Measurements from ENCODE around the gene ACSS1.

ACSS1 gene

DNA sequence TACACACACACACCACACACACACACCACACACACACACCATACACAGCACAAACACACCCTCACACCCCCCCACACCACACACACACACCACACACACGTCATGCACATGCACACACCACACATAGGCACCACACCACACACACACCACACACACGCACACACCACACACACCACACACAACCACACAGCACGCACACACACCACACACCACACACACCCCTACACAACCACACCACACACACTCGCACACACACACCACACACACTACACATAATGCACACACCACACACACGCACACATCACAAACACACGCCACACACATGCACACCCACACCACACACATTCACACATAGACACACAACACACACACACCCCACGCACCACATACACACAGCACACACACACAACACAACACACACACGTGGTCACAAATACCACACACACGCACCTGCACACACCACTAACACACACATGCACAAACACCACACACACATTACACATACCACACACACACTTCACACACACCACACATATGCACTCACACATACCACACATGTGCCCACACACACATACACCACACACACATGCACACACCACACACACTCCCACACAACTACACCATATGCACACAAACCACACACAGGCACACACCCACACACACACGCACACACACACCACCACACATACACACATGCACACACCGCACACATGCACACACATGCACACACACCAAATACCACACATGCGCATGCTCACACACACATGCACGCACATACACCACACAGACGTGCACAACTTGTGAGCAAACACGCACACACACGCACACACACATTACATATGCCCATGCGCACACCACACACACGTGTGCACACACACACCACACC, 9.4 kb upstream of the ACSS1 start:
- no peaks in the 10 kb centered on the region for H3K36me3 ChIP-seq (ENCODE audit: control insufficient read depth in 5 of 5, insufficient read depth in 5 of 5, low read length in 5 of 5)
- H3K9me3 ChIP-seq (ENCODE audit: control insufficient read depth in 5 of 5, low read length in 5 of 5): peaks cover 0 to 3% (median 0%) of the 10 kb centered on the region in 5 donors
- H3K27ac ChIP-seq (ENCODE audit: low read depth, low read length): no peak overlapping the region
- peaks cover 0 to 25% (median 20%) of the 10 kb centered on the region in 5 donors for H3K27me3 ChIP-seq (ENCODE audit: control insufficient read depth in 5 of 5, insufficient read depth in 4 of 5, low read length in 5 of 5)
- H3K4me3 ChIP-seq (ENCODE audit: low read depth in 1 of 5, low read length in 5 of 5): no peak overlapping the region
- H3K9ac ChIP-seq (ENCODE audit: low read length in 5 of 5): no peak overlapping the region
- peaks cover 0 to 6% (median 0%) of the 10 kb centered on the region in 5 donors for H3K4me1 ChIP-seq (ENCODE audit: control insufficient read depth in 5 of 5, insufficient read depth in 5 of 5, low read length in 5 of 5)

- Histone ChIP-seq H3K27me3 (ENCODE audit: control insufficient read depth in 5 of 5, insufficient read depth in 4 of 5, low read length in 5 of 5) (peaks cover 0 to 16% (median 11%) of the 10 kb centered on the region in 5 donors), H3K9ac (ENCODE audit: low read length in 5 of 5) (no peak overlapping the region), H3K27ac (ENCODE audit: low read depth, low read length) (no peak overlapping the region), H3K36me3 (ENCODE audit: control insufficient read depth in 5 of 5, insufficient read depth in 5 of 5, low read length in 5 of 5) (no peaks in the 10 kb centered on the region), H3K4me1 (ENCODE audit: control insufficient read depth in 5 of 5, insufficient read depth in 5 of 5, low read length in 5 of 5) (peaks cover 0 to 6% (median 0%) of the 10 kb centered on the region in 5 donors), H3K9me3 (ENCODE audit: control insufficient read depth in 5 of 5, low read length in 5 of 5) (peaks cover 0 to 3% (median 0%) of the 10 kb centered on the region in 5 donors), H3K4me3 (ENCODE audit: low read depth in 1 of 5, low read length in 5 of 5) (no peak overlapping the region)
Measured at GRCh38 chr20:25066386-25066785, 8.4 kb upstream of the ACSS1 start.

- Histone ChIP-seq H3K4me1 (ENCODE audit: control insufficient read depth in 5 of 5, insufficient read depth in 5 of 5, low read length in 5 of 5) (peaks cover 0 to 6% (median 0%) of the 10 kb centered on the region in 5 donors), H3K27ac (ENCODE audit: low read depth, low read length) (no peak overlapping the region), H3K9me3 (ENCODE audit: control insufficient read depth in 5 of 5, low read length in 5 of 5) (peaks cover 0 to 3% (median 0%) of the 10 kb centered on the region in 5 donors), H3K27me3 (ENCODE audit: control insufficient read depth in 5 of 5, insufficient read depth in 4 of 5, low read length in 5 of 5) (peaks cover 0 to 14% (median 8%) of the 10 kb centered on the region in 5 donors), H3K4me3 (ENCODE audit: low read depth in 1 of 5, low read length in 5 of 5) (no peak overlapping the region), H3K9ac (ENCODE audit: low read length in 5 of 5) (no peak overlapping the region), H3K36me3 (ENCODE audit: control insufficient read depth in 5 of 5, insufficient read depth in 5 of 5, low read length in 5 of 5) (no peaks in the 10 kb centered on the region)
Measured at GRCh38 chr20:25065625-25066338, 7.8 kb upstream of the ACSS1 start.

GRCh38 chr20:25065072-25065624, 7.2 kb upstream of the ACSS1 start:
- H3K27me3 ChIP-seq (ENCODE audit: control insufficient read depth in 5 of 5, insufficient read depth in 4 of 5, low read length in 5 of 5): peaks cover 0 to 13% (median 8%) of the 10 kb centered on the region in 5 donors
- H3K4me1 ChIP-seq (ENCODE audit: control insufficient read depth in 5 of 5, insufficient read depth in 5 of 5, low read length in 5 of 5): peaks cover 0 to 6% (median 0%) of the 10 kb centered on the region in 5 donors
- no peak overlapping the region for H3K4me3 ChIP-seq (ENCODE audit: low read depth in 1 of 5, low read length in 5 of 5)
- H3K9me3 ChIP-seq (ENCODE audit: control insufficient read depth in 5 of 5, low read length in 5 of 5): peaks cover 0 to 3% (median 0%) of the 10 kb centered on the region in 5 donors
- no peaks in the 10 kb centered on the region for H3K36me3 ChIP-seq (ENCODE audit: control insufficient read depth in 5 of 5, insufficient read depth in 5 of 5, low read length in 5 of 5)
- no peak overlapping the region for H3K27ac ChIP-seq (ENCODE audit: low read depth, low read length)
- H3K9ac ChIP-seq (ENCODE audit: low read length in 5 of 5): no peak overlapping the region

DNA sequence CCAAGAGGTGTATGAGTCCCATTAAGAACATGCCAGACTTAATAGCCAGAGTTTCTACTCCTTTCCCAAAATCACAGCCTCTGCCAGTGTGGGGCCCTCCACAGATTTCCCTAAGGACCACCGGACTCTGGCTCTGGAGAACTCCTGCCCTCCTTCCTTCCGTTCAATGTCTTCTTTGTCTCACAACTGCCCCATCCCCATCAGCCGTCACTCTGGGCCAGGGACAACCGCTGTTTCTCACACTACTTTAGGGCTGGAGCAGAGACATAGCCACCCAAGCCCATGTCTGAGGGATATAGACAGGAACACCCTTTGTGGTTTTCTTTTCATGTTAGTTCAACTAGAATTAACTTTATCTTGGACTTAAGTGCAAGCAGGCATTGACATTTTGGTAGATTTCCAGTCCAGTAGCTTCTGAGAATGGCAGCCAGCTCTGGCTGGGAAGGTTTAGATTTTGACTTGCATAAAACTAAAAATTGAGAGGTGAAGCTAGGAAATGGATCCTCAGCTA, 6.7 kb upstream of the ACSS1 start:
- H3K9ac ChIP-seq (ENCODE audit: low read length in 5 of 5): no peak overlapping the region
- peaks cover 0 to 3% (median 0%) of the 10 kb centered on the region in 5 donors for H3K9me3 ChIP-seq (ENCODE audit: control insufficient read depth in 5 of 5, low read length in 5 of 5)
- H3K27ac ChIP-seq (ENCODE audit: low read depth, low read length): no peak overlapping the region
- peaks cover 0 to 10% (median 7%) of the 10 kb centered on the region in 5 donors for H3K27me3 ChIP-seq (ENCODE audit: control insufficient read depth in 5 of 5, insufficient read depth in 4 of 5, low read length in 5 of 5)
- H3K36me3 ChIP-seq (ENCODE audit: control insufficient read depth in 5 of 5, insufficient read depth in 5 of 5, low read length in 5 of 5): no peaks in the 10 kb centered on the region
- H3K4me1 ChIP-seq (ENCODE audit: control insufficient read depth in 5 of 5, insufficient read depth in 5 of 5, low read length in 5 of 5): peaks cover 0 to 6% (median 0%) of the 10 kb centered on the region in 5 donors
- no peak overlapping the region for H3K4me3 ChIP-seq (ENCODE audit: low read depth in 1 of 5, low read length in 5 of 5)

DNA sequence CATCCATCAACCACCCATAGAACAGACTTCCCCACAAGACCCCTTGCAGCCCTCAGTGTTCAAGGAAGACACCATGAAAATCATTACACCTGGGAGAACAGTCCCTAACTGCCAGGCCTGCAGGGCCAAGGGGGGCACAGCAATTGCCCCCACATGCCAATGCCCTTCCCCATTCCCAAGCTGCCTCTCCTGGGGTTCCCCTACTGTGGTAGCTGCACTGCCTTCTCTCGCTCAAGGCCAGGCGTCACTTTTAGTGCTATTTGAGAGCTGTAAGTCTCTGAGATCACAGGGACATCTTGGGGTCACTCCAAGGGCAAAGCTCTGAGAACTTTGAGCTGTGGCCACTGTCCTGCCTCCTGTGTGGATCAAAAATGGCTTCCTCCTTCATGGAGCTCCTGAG, 6.0 kb upstream of the ACSS1 start:
- Histone ChIP-seq H3K27ac (ENCODE audit: low read depth, low read length) (no peak overlapping the region), H3K4me1 (ENCODE audit: control insufficient read depth in 5 of 5, insufficient read depth in 5 of 5, low read length in 5 of 5) (peaks cover 0 to 10% (median 4%) of the 10 kb centered on the region in 5 donors), H3K9ac (ENCODE audit: low read length in 5 of 5) (no peak overlapping the region), H3K27me3 (ENCODE audit: control insufficient read depth in 5 of 5, insufficient read depth in 4 of 5, low read length in 5 of 5) (peaks cover 0 to 10% (median 5%) of the 10 kb centered on the region in 5 donors), H3K4me3 (ENCODE audit: low read depth in 1 of 5, low read length in 5 of 5) (no peak overlapping the region), H3K9me3 (ENCODE audit: control insufficient read depth in 5 of 5, low read length in 5 of 5) (no peaks in the 10 kb centered on the region), H3K36me3 (ENCODE audit: control insufficient read depth in 5 of 5, insufficient read depth in 5 of 5, low read length in 5 of 5) (no peaks in the 10 kb centered on the region)

DNA sequence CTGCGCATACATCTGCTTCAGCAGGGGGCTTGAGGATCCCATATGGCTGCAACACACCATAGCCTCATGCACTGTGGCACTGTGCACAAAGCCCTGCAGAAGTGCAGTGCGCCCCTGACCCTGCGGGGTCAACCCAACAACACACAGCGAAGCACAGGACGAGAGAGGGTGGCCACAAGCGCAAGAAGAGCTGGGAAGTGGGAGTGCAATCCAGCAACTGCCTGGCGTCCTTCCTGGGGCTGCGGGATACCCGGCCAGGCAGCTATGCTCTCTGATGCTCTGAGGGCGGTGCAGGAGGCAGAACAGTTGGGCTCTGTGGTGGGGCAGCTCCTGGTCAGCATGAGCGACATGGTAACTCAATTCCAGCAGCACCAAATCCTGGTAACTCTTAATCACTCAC, 5.6 kb upstream of the ACSS1 start:
- H3K4me3 ChIP-seq (ENCODE audit: low read depth in 1 of 5, low read length in 5 of 5): no peak overlapping the region
- H3K9me3 ChIP-seq (ENCODE audit: control insufficient read depth in 5 of 5, low read length in 5 of 5): no peaks in the 10 kb centered on the region
- H3K27ac ChIP-seq (ENCODE audit: low read depth, low read length): no peak overlapping the region
- no peaks in the 10 kb centered on the region for H3K36me3 ChIP-seq (ENCODE audit: control insufficient read depth in 5 of 5, insufficient read depth in 5 of 5, low read length in 5 of 5)
- H3K4me1 ChIP-seq (ENCODE audit: control insufficient read depth in 5 of 5, insufficient read depth in 5 of 5, low read length in 5 of 5): peaks cover 0 to 14% (median 8%) of the 10 kb centered on the region in 5 donors
- H3K9ac ChIP-seq (ENCODE audit: low read length in 5 of 5): no peak overlapping the region
- peaks cover 0 to 10% (median 5%) of the 10 kb centered on the region in 5 donors for H3K27me3 ChIP-seq (ENCODE audit: control insufficient read depth in 5 of 5, insufficient read depth in 4 of 5, low read length in 5 of 5)

DNA sequence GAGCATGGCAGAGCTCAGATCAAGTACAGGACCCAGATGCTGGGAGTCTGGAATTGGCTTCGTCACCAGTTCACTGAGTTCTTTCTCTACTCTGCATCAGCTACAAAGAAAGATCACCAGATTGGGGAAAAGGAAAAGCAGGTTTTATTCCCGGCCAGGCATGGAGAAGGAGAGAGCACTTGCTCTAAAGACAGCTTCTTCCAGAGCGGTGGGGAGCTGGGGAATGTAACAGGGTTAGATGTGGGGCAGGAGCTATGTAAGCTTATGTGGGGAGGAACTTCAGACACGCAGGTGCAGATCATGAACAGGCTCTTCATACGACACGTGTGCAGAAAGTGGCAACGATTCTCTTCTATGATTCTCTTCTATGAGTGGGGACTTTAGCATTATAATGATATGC, 4.9 kb upstream of the ACSS1 start:
- no peak overlapping the region for H3K27ac ChIP-seq (ENCODE audit: low read depth, low read length)
- peaks cover 0 to 8% (median 5%) of the 10 kb centered on the region in 5 donors for H3K27me3 ChIP-seq (ENCODE audit: control insufficient read depth in 5 of 5, insufficient read depth in 4 of 5, low read length in 5 of 5)
- H3K4me3 ChIP-seq (ENCODE audit: low read depth in 1 of 5, low read length in 5 of 5): no peak overlapping the region
- no peaks in the 10 kb centered on the region for H3K9me3 ChIP-seq (ENCODE audit: control insufficient read depth in 5 of 5, low read length in 5 of 5)
- H3K9ac ChIP-seq (ENCODE audit: low read length in 5 of 5): no peak overlapping the region
- H3K36me3 ChIP-seq (ENCODE audit: control insufficient read depth in 5 of 5, insufficient read depth in 5 of 5, low read length in 5 of 5): no peaks in the 10 kb centered on the region
- H3K4me1 ChIP-seq (ENCODE audit: control insufficient read depth in 5 of 5, insufficient read depth in 5 of 5, low read length in 5 of 5): peaks cover 0 to 21% (median 12%) of the 10 kb centered on the region in 5 donors

GRCh38 chr20:25061821-25062530, 4.0 kb upstream of the ACSS1 start:
- H3K36me3 ChIP-seq (ENCODE audit: control insufficient read depth in 5 of 5, insufficient read depth in 5 of 5, low read length in 5 of 5): no peaks in the 10 kb centered on the region
- H3K27ac ChIP-seq (ENCODE audit: low read depth, low read length): no peak overlapping the region
- H3K9me3 ChIP-seq (ENCODE audit: control insufficient read depth in 5 of 5, low read length in 5 of 5): no peaks in the 10 kb centered on the region
- peaks cover 0 to 30% (median 18%) of the 10 kb centered on the region in 5 donors for H3K4me1 ChIP-seq (ENCODE audit: control insufficient read depth in 5 of 5, insufficient read depth in 5 of 5, low read length in 5 of 5)
- H3K27me3 ChIP-seq (ENCODE audit: control insufficient read depth in 5 of 5, insufficient read depth in 4 of 5, low read length in 5 of 5): peaks cover 0 to 8% (median 0%) of the 10 kb centered on the region in 5 donors
- H3K9ac ChIP-seq (ENCODE audit: low read length in 5 of 5): no peak overlapping the region
- no peak overlapping the region for H3K4me3 ChIP-seq (ENCODE audit: low read depth in 1 of 5, low read length in 5 of 5)
